Fibroblast of mammary gland (primary cell): ENCODE measurements around the gene SLC22A12.

Experiments
- DNase-seq: peaks from one replicate; pipeline ENCODE4 v3.0.0-alpha.2; 2010; ENCODE audit warnings: low read depth
- H3K4me3 ChIP-seq: 2 replicates; pipeline ENCODE4 v1.5.1; 2011; ENCODE audit warnings: low read depth, mild to moderate bottlenecking, low read length, moderate library complexity; ENCODE audit not compliant: control insufficient read depth
- CTCF ChIP-seq: conservative IDR thresholded peaks from 2 replicates; pipeline ENCODE4 v1.5.1; 2011; ENCODE audit warnings: low read depth, low read length, inconsistent platforms; ENCODE audit not compliant: control insufficient read depth, insufficient read depth

SLC22A12 gene

DNA sequence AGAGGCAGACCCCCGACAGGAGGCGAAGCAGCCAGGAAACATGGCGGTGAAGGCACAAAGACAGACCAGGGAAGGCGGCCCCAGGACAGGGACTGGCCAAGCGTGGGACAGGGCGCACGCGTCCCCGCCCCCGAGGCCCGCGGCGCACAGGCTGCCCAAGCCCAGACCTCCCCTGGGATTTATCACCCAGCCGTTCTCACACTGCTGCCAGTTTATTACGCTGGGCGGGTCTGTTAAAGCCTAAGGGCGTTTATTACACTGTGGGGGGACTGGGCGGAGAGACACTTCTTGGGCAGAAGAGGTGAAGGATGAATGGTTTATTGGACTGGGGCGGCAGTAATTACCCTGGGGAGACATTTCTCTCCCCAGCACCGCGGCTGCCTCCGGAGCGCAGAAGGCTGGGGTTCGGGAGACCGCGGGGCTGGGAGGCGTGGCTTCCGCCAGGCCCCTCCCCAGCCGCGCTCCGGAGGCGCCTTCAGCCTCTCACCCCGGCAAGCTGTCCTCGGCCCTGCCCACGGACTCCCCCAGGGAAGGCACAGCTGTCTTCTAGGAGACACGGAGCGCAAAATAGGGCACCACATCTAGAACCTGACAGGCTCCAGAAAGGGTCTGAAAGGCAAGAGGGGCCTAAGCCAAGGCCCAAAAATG, 47.1 kb downstream of the SLC22A12 start:
- DNase-seq: no peak
- TF ChIP-seq CTCF: no peak
- no peak overlapping the region for H3K4me3 ChIP-seq

DNA sequence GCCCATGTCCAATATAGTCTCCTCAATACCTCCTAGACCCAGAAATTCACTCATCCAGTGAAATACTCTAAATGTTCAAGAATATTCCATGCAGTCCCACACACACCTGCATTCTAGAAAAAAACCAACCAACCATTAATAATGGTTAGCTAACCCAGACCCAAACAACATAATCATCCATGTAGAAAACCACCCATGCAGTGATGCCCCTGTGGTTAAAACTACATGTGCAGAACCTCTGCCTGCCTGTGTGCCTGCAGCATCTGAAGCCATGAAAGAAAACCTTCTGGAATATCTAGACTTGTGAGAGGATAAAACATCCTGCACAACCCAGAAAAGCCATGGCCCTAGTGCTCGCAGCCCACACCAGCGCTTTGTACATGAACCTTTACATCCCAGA, 47.8 kb downstream of the SLC22A12 start:
- no peak for TF ChIP-seq CTCF
- H3K4me3 ChIP-seq: no peak overlapping the region
- no peak for DNase-seq

DNA sequence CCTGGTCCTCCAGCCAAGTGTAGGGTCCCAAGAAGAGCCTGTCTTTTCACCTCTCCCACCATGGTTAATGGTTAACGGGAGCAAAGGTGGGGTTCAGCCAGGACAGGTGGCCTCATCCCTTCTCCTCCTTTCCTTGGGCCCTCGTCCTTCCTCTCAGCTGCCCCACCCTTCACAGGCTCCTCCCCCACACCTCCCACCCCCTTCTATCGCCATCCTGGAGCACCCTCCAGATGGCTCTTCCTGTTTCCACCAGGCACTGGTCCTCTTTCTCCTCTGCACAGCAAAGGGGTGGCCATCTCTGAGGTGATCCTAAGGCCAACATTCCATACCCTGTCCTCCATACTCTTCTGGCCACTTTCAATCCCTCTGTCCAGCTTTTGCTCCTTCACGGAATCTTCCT, 48.9 kb downstream of the SLC22A12 start:
- no peak overlapping the region for H3K4me3 ChIP-seq
- no peak for DNase-seq
- no peak for TF ChIP-seq CTCF

DNA sequence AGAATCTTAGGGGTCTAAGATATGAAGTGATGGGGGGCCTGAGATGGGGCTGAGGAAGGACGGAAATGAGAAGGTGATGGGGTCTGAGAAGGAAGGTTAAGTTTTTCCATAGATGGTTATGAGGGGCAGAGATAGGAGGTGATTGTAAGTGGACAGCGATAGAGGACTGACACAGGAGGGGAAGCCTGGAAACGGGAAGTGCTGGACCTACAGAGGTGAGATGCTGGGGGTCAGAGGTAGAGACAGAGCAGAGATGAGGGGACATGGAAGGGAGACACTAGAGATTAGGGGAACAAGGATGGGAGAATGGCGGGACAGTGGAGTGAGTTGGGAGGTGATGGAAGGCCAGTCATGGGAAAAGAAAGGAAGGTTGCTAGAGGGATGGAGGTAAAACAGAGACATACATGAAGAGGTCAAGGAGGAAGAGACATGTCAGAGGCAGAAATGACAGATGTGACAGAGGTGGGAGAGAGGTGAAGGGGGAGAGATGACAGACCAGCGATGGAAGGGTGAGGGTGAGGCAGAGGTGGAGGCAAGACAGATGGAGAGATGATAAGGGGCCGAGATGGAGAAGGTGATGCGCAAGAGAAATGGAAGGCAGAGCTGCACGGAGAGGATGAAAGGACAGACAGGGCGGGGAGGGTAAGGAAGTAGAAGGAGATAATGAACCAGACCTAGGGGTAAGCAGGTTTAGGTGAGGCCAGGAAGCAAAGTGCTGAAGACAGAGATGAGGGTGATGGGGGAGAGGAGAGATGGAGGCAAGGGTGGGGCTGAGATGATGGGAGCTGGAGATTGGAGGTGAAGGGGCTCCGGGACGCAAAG, 50.8 kb downstream of the SLC22A12 start:
- no peak overlapping the region for H3K4me3 ChIP-seq
- TF ChIP-seq CTCF: no peak
- DNase-seq: no peak

DNA sequence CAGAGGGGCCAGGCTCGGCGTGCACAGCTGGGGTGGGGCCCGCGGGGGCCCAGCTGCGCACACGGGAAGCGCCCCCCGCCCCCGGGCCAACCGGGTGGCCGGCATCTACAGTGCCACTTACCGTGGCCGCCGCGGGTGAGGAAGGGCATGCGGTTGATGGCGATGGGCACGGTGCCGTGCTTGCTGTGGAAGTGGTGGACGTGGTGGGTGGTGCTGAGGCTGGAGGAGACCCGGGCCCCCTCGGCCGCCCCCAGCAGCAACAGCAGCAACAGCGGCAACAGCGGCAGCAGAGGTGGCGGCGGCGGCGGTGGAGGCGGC, 51.4 kb downstream of the SLC22A12 start:
- no peak overlapping the region for H3K4me3 ChIP-seq
- DNase-seq: no peak
- TF ChIP-seq CTCF: no peak

GRCh38 chr11:64642871-64643255, 51.8 kb downstream of the SLC22A12 start:
- H3K4me3 ChIP-seq: no peak overlapping the region

More at GRCh38 chr11:64642871-64643255, 51.8 kb downstream of the SLC22A12 start:
- DNase-seq: no peak
- no peak for TF ChIP-seq CTCF
